ENCODE measurements around the gene KCNMA1. TPM values are rescaled to one million over a fixed set of nuclear protein-coding genes. Genes with fewer than 3 reads are reported as not detected.
A peak's percentile ranks its signal among the peaks of the same experiment; 100 is the strongest.

Gene KCNMA1
- total and polyA plus RNA-seq, 10 of the 15 experiments (the other 5 are each of a cell fraction or from before 2014, with no cell fraction given): 8.5 to 77.0 (median 21.3) TPM

GRCh38 chr10:77082601-77083252 lies 554.9 kb downstream of the KCNMA1 start:
- Histone ChIP-seq H3K79me2 (ENCODE audit: control insufficient read depth, insufficient read depth, low read length) (no peaks in the 10 kb centered on the region), H3K36me3 (ENCODE audit: control insufficient read depth in 2 of 2, insufficient read depth in 2 of 2, low read length in 1 of 2) (no peaks in the 10 kb centered on the region), H3K27ac (ENCODE audit: control insufficient read depth, insufficient read depth) (no peak overlapping the region), H3K27me3 (replicated peaks in 1 of 2; ENCODE audit: control insufficient read depth in 2 of 2, insufficient read depth in 2 of 2, low read length in 1 of 2) (no peaks in the 10 kb centered on the region), H3K4me3 (no peak overlapping the region), H2AFZ (ENCODE audit: control insufficient read depth, low read depth, low read length) (no peak overlapping the region), H3K4me1 (ENCODE audit: control insufficient read depth, insufficient read depth, low read length) (no peaks in the 10 kb centered on the region), H3K4me2 (ENCODE audit: control insufficient read depth, insufficient read depth) (no peak overlapping the region), H3K9ac (ENCODE audit: control insufficient read depth, insufficient read depth, low read length) (no peak overlapping the region), H3K9me3 (replicated peaks; ENCODE audit: control insufficient read depth, insufficient read depth, low read length) (no peaks in the 10 kb centered on the region), H4K20me1 (ENCODE audit: control insufficient read depth, insufficient read depth) (no peaks in the 10 kb centered on the region)
- no peak for TF ChIP-seq ATF7 (IDR thresholded peaks at IDR 0.05; ENCODE audit: low read depth)
- TF ChIP-seq HSF1 (IDR thresholded peaks at IDR 0.05; ENCODE audit: low read depth, low read length): no peak
- no peak for TF ChIP-seq E2F4 (IDR thresholded peaks at IDR 0.05; ENCODE audit: low read depth, low read length)
- TF ChIP-seq FOS (IDR thresholded peaks at IDR 0.05; ENCODE audit: borderline replicate concordance, extremely low read depth, insufficient read length): no peak
- TF ChIP-seq CTCF (IDR thresholded peaks at IDR 0.05 in 2 of 3, conservative IDR thresholded peaks at IDR 0.05 in 1 of 3; ENCODE audit: control insufficient read depth in 2 of 3, extremely low read depth in 1 of 3, insufficient read depth in 1 of 3, low read depth in 3 of 3, low read length in 3 of 3): 0 out of 6 replicates have a peak, but pooled peaks of 1 of the 3 experiments have one; percentile 3
- RAD21 ChIA-PET (ENCODE audit: unreplicated experiment): no interaction called here
- POLR2A ChIA-PET: no interaction called here
- DNase-seq (ENCODE audit: low read depth, low spot score) (no peak), FAIRE-seq (no peak), ATAC-seq (no peak)
- in situ Hi-C loops (cut with MboI) (no loop called here), intact Hi-C loops (cut with micrococcal nuclease; ENCODE audit: unreplicated experiment) (no loop called here)
- no TSS peak for BruUV-seq (replicated peaks)
- CTCF ChIA-PET: interaction anchor here (1.3 kb wide), 1 partner anchor 15 kb away, joined by 3 read pairs; no protein-coding TSS in a partner anchor
- WGBS (ENCODE audit: insufficient coverage, insufficient replicate concordance, low lambda C conversion rate, missing lambda C conversion rate): 36% methylated on average over 7 of the region's 7 CpGs
- SMC1A ChIA-PET (ENCODE audit: uncharacterized antibody, unreplicated experiment): interaction anchor here (1.4 kb wide), 1 partner anchor 26 kb away, joined by 4 read pairs; no protein-coding TSS in a partner anchor
